ENCODE results near the gene MGAT4B.

- TF ChIP-seq ARNTL (CRISPR knock-in tag; IDR thresholded peaks at IDR 0.05; ENCODE audit: borderline replicate concordance, low read depth) (no peak), ZNF565 (CRISPR knock-in tag; conservative IDR thresholded peaks at IDR 0.05; ENCODE audit: low read depth) (no peak), TOX (CRISPR knock-in tag; IDR thresholded peaks at IDR 0.05; ENCODE audit: borderline replicate concordance) (no peak), CSRNP3 (CRISPR knock-in tag; IDR thresholded peaks at IDR 0.05) (no peak), PATZ1 (CRISPR knock-in tag; IDR thresholded peaks at IDR 0.05; ENCODE audit: borderline replicate concordance) (no peak), BACH2 (CRISPR knock-in tag; IDR thresholded peaks at IDR 0.05; ENCODE audit: borderline replicate concordance) (no peak)
Measured at GRCh38 chr5:179799644-179799973, 7.1 kb downstream of the MGAT4B start.

Data from SK-N-SH treated with all-trans-retinoic acid at 6 μM for 48 hours (cell line).